ENCODE data around the gene PRCP.

The PRCP gene

GRCh38 chr11:82883853-82884252 is 16.4 kb downstream of the PRCP start:
- no peak for DNase-seq
- H3K4me1 ChIP-seq, result peaks cover 19% of the 10 kb centered on the region
- peaks cover 3% of the 10 kb centered on the region; the same call in 1 of the 2 replicates for H3K36me3 ChIP-seq
- no peak for TF ChIP-seq CTCF (IDR thresholded peaks at IDR 0.05; ENCODE audit: low read depth, low read length)
- H3K9me3 ChIP-seq, result no peaks in the 10 kb centered on the region; the same call in 1 of the 2 replicates
- H3K27me3 ChIP-seq, result no peaks in the 10 kb centered on the region
- H3K4me3 ChIP-seq (ENCODE audit: low read depth, low read length), result no peak overlapping the region

GRCh38 chr11:82874646-82875523 is 25.3 kb downstream of the PRCP start:
- peaks cover 11% of the 10 kb centered on the region for H3K4me1 ChIP-seq

GRCh38 chr11:82873919-82874333 is 26.3 kb downstream of the PRCP start:
- no peaks in the 10 kb centered on the region for H3K27me3 ChIP-seq
- TF ChIP-seq CTCF (IDR thresholded peaks at IDR 0.05; ENCODE audit: low read depth, low read length), result no peak
- DNase-seq, result no peak
- H3K36me3 ChIP-seq, result no peaks in the 10 kb centered on the region; the same call in 1 of the 2 replicates
- no peak overlapping the region for H3K4me3 ChIP-seq (ENCODE audit: low read depth, low read length)
- H3K4me1 ChIP-seq, result peaks cover 11% of the 10 kb centered on the region
- no peaks in the 10 kb centered on the region; the same call in 1 of the 2 replicates for H3K9me3 ChIP-seq

More at GRCh38 chr11:82874646-82875523, 25.3 kb downstream of the PRCP start:
- Histone ChIP-seq H3K9me3 (no peaks in the 10 kb centered on the region; the same call in 1 of the 2 replicates), H3K36me3 (no peaks in the 10 kb centered on the region; the same call in 1 of the 2 replicates), H3K4me3 (ENCODE audit: low read depth, low read length) (no peak overlapping the region), H3K27me3 (no peaks in the 10 kb centered on the region)
- no peak for DNase-seq
- TF ChIP-seq CTCF (IDR thresholded peaks at IDR 0.05; ENCODE audit: low read depth, low read length), result no peak

GRCh38 chr11:82872377-82873150 is 27.7 kb downstream of the PRCP start:
- H3K27me3 ChIP-seq, result no peaks in the 10 kb centered on the region
- H3K36me3 ChIP-seq, result no peaks in the 10 kb centered on the region; the same call in 1 of the 2 replicates
- DNase-seq, result no peak
- H3K9me3 ChIP-seq, result no peaks in the 10 kb centered on the region
- H3K4me1 ChIP-seq, result peaks cover 11% of the 10 kb centered on the region
- no peak overlapping the region for H3K4me3 ChIP-seq (ENCODE audit: low read depth, low read length)
- no peak for TF ChIP-seq CTCF (IDR thresholded peaks at IDR 0.05; ENCODE audit: low read depth, low read length)

GRCh38 chr11:82871646-82872045 is 28.6 kb downstream of the PRCP start:
- H3K27me3 ChIP-seq, result no peaks in the 10 kb centered on the region
- no peaks in the 10 kb centered on the region; the same call in 1 of the 2 replicates for H3K36me3 ChIP-seq
- H3K9me3 ChIP-seq, result no peaks in the 10 kb centered on the region
- H3K4me1 ChIP-seq, result peaks cover 14% of the 10 kb centered on the region
- DNase-seq, result no peak
- no peak for TF ChIP-seq CTCF (IDR thresholded peaks at IDR 0.05; ENCODE audit: low read depth, low read length)
- H3K4me3 ChIP-seq (ENCODE audit: low read depth, low read length), result no peak overlapping the region
